ENCODE measurements around the gene CNRIP1. TPM values are rescaled to one million over a fixed set of nuclear protein-coding genes. Genes with fewer than 3 reads are reported as not detected.

CNRIP1 gene
- total and polyA plus RNA-seq, 2 of the 4 experiments (the other 2 are of a cell fraction), result 23.3 to 32.7 TPM

- no CpG with 5 or more reads among the region's 12 CpGs for WGBS, 2 experiments (ENCODE audit: extremely low coverage in 2 of 2, insufficient read length in 1 of 2)
- Histone ChIP-seq H3K14ac (replicated peaks; ENCODE audit: low read depth, low read length) (no peak overlapping the region), H3K36me3 (ENCODE audit: control insufficient read depth, insufficient read depth, low read length) (no peaks in the 10 kb centered on the region), H3K56ac (ENCODE audit: extremely low read depth, insufficient read depth, low read length) (no peak overlapping the region), H2BK120ac (ENCODE audit: low read depth, low read length) (no peak overlapping the region), H3K4me2 (ENCODE audit: low read depth, low read length) (no peak overlapping the region), H2AK9ac (replicated peaks; ENCODE audit: low read depth, low read length, poor library complexity) (no peak overlapping the region), H4K5ac (ENCODE audit: low read depth, low read length) (no peak overlapping the region), H2BK5ac (ENCODE audit: low read depth, low read length, poor library complexity, severe bottlenecking) (no peak overlapping the region), H3K9me3 (ENCODE audit: control insufficient read depth, insufficient read depth, low read length) (no peaks in the 10 kb centered on the region), H3K9ac (ENCODE audit: low read depth, low read length) (no peak overlapping the region), H3K79me1 (ENCODE audit: low read depth in 1 of 2, low read length in 2 of 2) (no peaks in the 10 kb centered on the region), H4K8ac (ENCODE audit: low read depth in 2 of 2, low read length in 2 of 2) (peak overlapping the region in 1 of 2 experiments; percentile 27; a peak in 1 of 4 replicates), H3K4me3 (ENCODE audit: insufficient read depth, low read depth, low read length) (no peak overlapping the region), H3K9me1 (ENCODE audit: insufficient read depth, low read length) (no peaks in the 10 kb centered on the region), H4K20me1 (ENCODE audit: insufficient read depth, low read length) (no peaks in the 10 kb centered on the region), H3K23ac (ENCODE audit: low read depth, low read length) (no peak overlapping the region), H3K4me1 (ENCODE audit: control insufficient read depth, insufficient read depth, low read length) (no peaks in the 10 kb centered on the region), H2AFZ (replicated peaks; ENCODE audit: low read length, poor library complexity) (peak overlapping the region; percentile 6), H2AK5ac (ENCODE audit: low read depth, low read length) (no peak overlapping the region), H4K91ac (ENCODE audit: insufficient read depth, low read depth, low read length) (no peak overlapping the region), H3K27me3 (ENCODE audit: control insufficient read depth, insufficient read depth, low read length) (peaks cover 3% of the 10 kb centered on the region; the same call in 1 of the 2 replicates), H3K27ac (ENCODE audit: insufficient read depth, low read length) (no peak overlapping the region), H2BK15ac (ENCODE audit: low read depth, low read length) (no peak overlapping the region), H3K18ac (ENCODE audit: low read depth, low read length) (no peak overlapping the region), H2BK20ac (ENCODE audit: low read depth, low read length) (no peak overlapping the region), H3K4ac (ENCODE audit: low read depth, low read length) (no peak overlapping the region)
- in situ Hi-C loops (cut with MboI; ENCODE audit: low sequenced_read_pairs), result no loop called here
- DNase-seq (peak; percentile 50), ATAC-seq (ENCODE audit: low read depth) (peak; percentile 73)
- TF ChIP-seq MAFK (IDR thresholded peaks at IDR 0.05; ENCODE audit: low read depth, low read length) (no peak), NFE2L2 (IDR thresholded peaks at IDR 0.05; ENCODE audit: low read depth, low read length) (no peak), SMC3 (IDR thresholded peaks at IDR 0.05; ENCODE audit: low read depth, low read length) (peak; percentile 55), POLR2A (IDR thresholded peaks at IDR 0.05; ENCODE audit: low read depth, low read length) (no peak), FOS (IDR thresholded peaks at IDR 0.05; ENCODE audit: low read depth, low read length) (no peak), MAZ (IDR thresholded peaks at IDR 0.05; ENCODE audit: borderline replicate concordance, low read depth, low read length) (no peak), RCOR1 (IDR thresholded peaks at IDR 0.05; ENCODE audit: insufficient replicate concordance, low read length) (no peak), CTCF (conservative IDR thresholded peaks at IDR 0.05; ENCODE audit: low read depth, low read length) (peak; percentile 69), CHD1 (IDR thresholded peaks at IDR 0.05; ENCODE audit: low read depth, low read length) (no peak), ELK1 (IDR thresholded peaks at IDR 0.05; ENCODE audit: borderline replicate concordance, low read depth, low read length) (no peak), MXI1 (IDR thresholded peaks at IDR 0.05; ENCODE audit: borderline replicate concordance, low read depth, low read length) (no peak), CEBPB (IDR thresholded peaks at IDR 0.05; ENCODE audit: low read depth, low read length) (no peak), RAD21 (IDR thresholded peaks at IDR 0.05; ENCODE audit: low read length) (peak; percentile 51), USF2 (IDR thresholded peaks at IDR 0.05; ENCODE audit: low read depth, low read length) (peak; percentile 84)
- POLR2A ChIA-PET (ENCODE audit: unreplicated experiment), result no interaction called here
- intact Hi-C loops (cut with micrococcal nuclease), result loop anchor here (1.0 kb wide), 1 partner anchor 79 kb away; no protein-coding TSS in a partner anchor
- CTCF ChIA-PET, result no interaction called here
- no TSS peak for BruUV-seq (replicated peaks)
- dilution Hi-C loops (cut with HindIII; ENCODE audit: low sequenced_read_pairs, unreplicated experiment), result no loop called here
These were observed 42.3 kb upstream of the CNRIP1 start for GRCh38 chr2:68362069-68362468.
